DMS 273 (cell line): ENCODE data around the gene HTATSF1.

Experiments used
- DNase-seq: peaks from one replicate; lab custom pipeline; 2025; ENCODE audit not compliant: unreplicated experiment; lab: John Stamatoyannopoulos, UW

The HTATSF1 gene

GRCh38 chrX:136495043-136495442 is 2.3 kb upstream of the HTATSF1 start:
- no peak for DNase-seq

- no peak for DNase-seq
Measured at GRCh38 chrX:136496186-136496763, 1.1 kb upstream of the HTATSF1 start.

GRCh38 chrX:136496764-136497555 is 432 bp upstream of the HTATSF1 start:
- peak; percentile 97 for DNase-seq

- no peak for DNase-seq
Measured at GRCh38 chrX:136519069-136519468, 21.7 kb downstream of the HTATSF1 start.

GRCh38 chrX:136523770-136524169 is 26.4 kb downstream of the HTATSF1 start:
- no peak for DNase-seq

GRCh38 chrX:136525738-136526606 is 28.6 kb downstream of the HTATSF1 start:
- DNase-seq: peak; percentile 73

- DNase-seq: peak; percentile 18
Measured at GRCh38 chrX:136528645-136529315, 31.4 kb downstream of the HTATSF1 start.

GRCh38 chrX:136529795-136530194 is 32.4 kb downstream of the HTATSF1 start:
- peak; percentile 18 for DNase-seq

GRCh38 chrX:136531951-136532350 is 34.6 kb downstream of the HTATSF1 start, which contains the start of gene VGLL1:
TSS of gene VGLL1 (plus strand) at chrX:136532215. CDS start at chrX:136536021, 3,806 bp downstream.
- DNase-seq: no peak

- DNase-seq: no peak
Measured at GRCh38 chrX:136534131-136534530, 36.7 kb downstream of the HTATSF1 start.

- DNase-seq: no peak
Measured at GRCh38 chrX:136538811-136539210, 41.4 kb downstream of the HTATSF1 start.

GRCh38 chrX:136540226-136540625 is 42.8 kb downstream of the HTATSF1 start:
- DNase-seq: no peak

GRCh38 chrX:136541294-136541693 is 43.9 kb downstream of the HTATSF1 start:
- DNase-seq: peak; percentile 9

- DNase-seq: no peak
Measured at GRCh38 chrX:136542281-136542680, 44.9 kb downstream of the HTATSF1 start.

- DNase-seq: no peak
Measured at GRCh38 chrX:136546371-136546781, 49.0 kb downstream of the HTATSF1 start.

- DNase-seq: peak; percentile 93
Measured at GRCh38 chrX:136549226-136549625, 51.8 kb downstream of the HTATSF1 start.

GRCh38 chrX:136551410-136551809 is 54.0 kb downstream of the HTATSF1 start:
- DNase-seq: no peak

- DNase-seq: no peak
Measured at GRCh38 chrX:136555694-136556093, 58.3 kb downstream of the HTATSF1 start.
